GM23338 (cell line): ENCODE results near the gene FBXW7. TPM values are rescaled to one million over a fixed set of nuclear protein-coding genes. Genes with fewer than 3 reads are reported as not detected.

Experiments
- ATAC-seq: fragments of 200-7000 bp; cut with Tn5 transposase; 3 replicates; pipeline ENCODE4 v1.9.1; 2020
- DNase-seq: peaks from one replicate; pipeline ENCODE4 v3.0.0-alpha.2; 2015; ENCODE audit warnings: low spot score
- H2AFZ ChIP-seq: fragments of 200-600 bp; sonication (generic); 2 replicates; pipeline ENCODE4 v1.8.0; 2016; ENCODE audit warnings: antibody characterized with exemption, mild to moderate bottlenecking, moderate library complexity
- H3F3A ChIP-seq: fragments of 200-600 bp; sonication (generic); replicated peaks from 2 replicates; pipeline ENCODE4 v1.8.0; 2017; ENCODE audit warnings: antibody characterized with exemption, mixed run types, low read depth
- H3K27ac ChIP-seq: fragments of 200-600 bp; sonication (generic); 2 replicates; pipeline ENCODE4 v1.6.1; 2016; ENCODE audit warnings: low read depth
- H3K27me3 ChIP-seq: fragments of 200-600 bp; sonication (generic); 2 replicates; pipeline ENCODE4 v1.8.0; 2016; ENCODE audit warnings: mild to moderate bottlenecking, mixed run types, moderate library complexity; ENCODE audit not compliant: insufficient read depth
- H3K36me3 ChIP-seq: fragments of 200-600 bp; sonication (generic); 2 replicates; pipeline ENCODE4 v1.8.0; 2016; ENCODE audit warnings: mild to moderate bottlenecking; ENCODE audit not compliant: insufficient read depth
- H3K4me1 ChIP-seq: fragments of 200-600 bp; sonication (generic); 2 replicates; pipeline ENCODE4 v1.8.0; 2016; ENCODE audit warnings: mild to moderate bottlenecking, moderate library complexity; ENCODE audit not compliant: insufficient read depth
- H3K4me2 ChIP-seq: fragments of 200-600 bp; sonication (generic); 2 replicates; pipeline ENCODE4 v1.7.1; 2017; ENCODE audit warnings: mixed run types
- H3K4me3 ChIP-seq: fragments of 200-600 bp; sonication (generic); 2 replicates; pipeline ENCODE4 v1.6.1; 2016; ENCODE audit warnings: mixed run types
- H3K79me2 ChIP-seq: fragments of 200-600 bp; sonication (generic); replicated peaks from 2 replicates; pipeline ENCODE4 v1.8.0; 2017; ENCODE audit warnings: mild to moderate bottlenecking; ENCODE audit not compliant: insufficient read depth
- H3K9me2 ChIP-seq: fragments of 200-600 bp; sonication (generic); 2 replicates; pipeline ENCODE4 v1.8.0; 2017; ENCODE audit not compliant: insufficient read depth
- H4K20me1 ChIP-seq: fragments of 200-600 bp; sonication (generic); replicated peaks from 2 replicates; pipeline ENCODE4 v1.8.0; 2017; ENCODE audit warnings: mild to moderate bottlenecking; ENCODE audit not compliant: insufficient read depth
- H3K27ac Mint-ChIP-seq: 2 replicates; pipeline ENCODE4 v1.8.0; 2020; ENCODE audit warnings: inconsistent platforms, mild to moderate bottlenecking, moderate library complexity, mixed read lengths
- H3K27me3 Mint-ChIP-seq: 3 replicates; pipeline ENCODE4 v1.8.0; 2022; ENCODE audit warnings: low read depth, mild to moderate bottlenecking, moderate library complexity, mixed read lengths, inconsistent platforms; ENCODE audit not compliant: insufficient read depth, poor library complexity
- H3K36me3 Mint-ChIP-seq: 3 replicates; pipeline ENCODE4 v1.8.0; 2021; ENCODE audit warnings: low read depth, mild to moderate bottlenecking, inconsistent platforms, moderate library complexity, mixed read lengths
- H3K4me1 Mint-ChIP-seq: 3 replicates; pipeline ENCODE4 v1.8.0; 2020; ENCODE audit warnings: mild to moderate bottlenecking, inconsistent platforms, mixed read lengths
- H3K4me3 Mint-ChIP-seq: 3 replicates; pipeline ENCODE4 v1.8.0; 2021; ENCODE audit warnings: moderate library complexity, mild to moderate bottlenecking, inconsistent platforms, mixed read lengths
- H3K9me3 Mint-ChIP-seq: 3 replicates; pipeline ENCODE4 v1.8.0; 2020; ENCODE audit warnings: moderate library complexity, mild to moderate bottlenecking, inconsistent platforms, mixed read lengths
- CREB1 ChIP-seq: fragments of 250-450 bp; sonication (Bioruptor Pico); IDR thresholded peaks from 2 replicates; pipeline ENCODE4 v1.5.0; 2020; ENCODE audit warnings: low read depth, mild to moderate bottlenecking, moderate library complexity
- JUNB ChIP-seq: IDR thresholded peaks from one replicate; pipeline ENCODE4 v1.6.1; 2016; ENCODE audit warnings: antibody characterized with exemption; ENCODE audit not compliant: unreplicated experiment
- NANOG ChIP-seq: IDR thresholded peaks from 2 replicates; pipeline ENCODE4 v1.6.1; 2016; ENCODE audit warnings: antibody characterized with exemption, borderline replicate concordance
- ZNF114 ChIP-seq: fragments of 250-450 bp; sonication (Bioruptor Pico); IDR thresholded peaks from 2 replicates; pipeline ENCODE4 v1.5.0; 2020; ENCODE audit warnings: mild to moderate bottlenecking, moderate library complexity
- ZNF331 ChIP-seq: fragments of 250-450 bp; sonication (Bioruptor Pico); IDR thresholded peaks from 2 replicates; pipeline ENCODE4 v1.5.0; 2020; ENCODE audit warnings: low read depth, mild to moderate bottlenecking, moderate library complexity
- polyA plus RNA-seq: library from polyadenylated mRNA; unstranded; fragments of >200 nt; fragmentation: Nextera tagmentation; extraction: Ambion mirVana; gene quantifications from 2 replicates; pipeline ENCODE4 v1.2.1, GENCODE V29; 2016
- total RNA-seq: library from RNA; depleted of rRNA; stranded (reverse); fragments of >200 nt; shearing (Covaris generic); gene quantifications from 2 replicates; pipeline ENCODE4 v1.2.3, GENCODE V29; 2014
- TF ChIP-seq, protein P1 (sequence below): fragments of 250-450 bp; sonication (Bioruptor Pico); IDR thresholded peaks from 2 replicates; pipeline ENCODE4 v1.5.0; 2020; ENCODE audit warnings: mild to moderate bottlenecking, moderate library complexity
- TF ChIP-seq, protein P2 (sequence below), 2 experiments: fragments of 200-600 bp in 1 of 2; sonication (generic) in 1 of 2; conservative IDR thresholded peaks; 2 replicates each; pipeline versions ENCODE4 v1.5.1 to v1.6.1; 2016 to 2017; ENCODE audit warnings: antibody characterized with exemption in 2 of 2, low read depth in 2 of 2, mild to moderate bottlenecking in 2 of 2, moderate library complexity in 1 of 2

FBXW7 gene
- total and polyA plus RNA-seq, 2 experiments from 2014 or later, result 25.8 to 34.7 TPM

DNA sequence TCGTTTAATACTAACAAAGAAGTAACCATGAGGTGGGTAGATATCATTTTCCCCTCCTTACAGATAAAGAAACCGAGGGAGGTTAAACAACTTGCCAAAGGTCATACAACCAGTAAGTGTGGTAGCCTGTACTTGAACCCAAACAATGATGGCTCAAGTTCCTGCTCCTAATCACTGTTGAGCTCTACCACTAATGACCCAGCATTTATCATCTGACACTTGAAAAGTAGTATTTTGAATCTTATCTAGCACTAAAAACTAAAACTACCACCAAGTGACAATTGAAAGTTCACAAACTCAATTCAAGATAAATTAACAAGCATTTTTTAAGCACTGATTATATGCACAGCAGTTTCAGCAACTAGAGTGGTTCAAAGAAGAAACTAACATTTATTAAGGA is 13.1 kb downstream of the FBXW7 start (continued):
- TF ChIP-seq, protein P1, sequence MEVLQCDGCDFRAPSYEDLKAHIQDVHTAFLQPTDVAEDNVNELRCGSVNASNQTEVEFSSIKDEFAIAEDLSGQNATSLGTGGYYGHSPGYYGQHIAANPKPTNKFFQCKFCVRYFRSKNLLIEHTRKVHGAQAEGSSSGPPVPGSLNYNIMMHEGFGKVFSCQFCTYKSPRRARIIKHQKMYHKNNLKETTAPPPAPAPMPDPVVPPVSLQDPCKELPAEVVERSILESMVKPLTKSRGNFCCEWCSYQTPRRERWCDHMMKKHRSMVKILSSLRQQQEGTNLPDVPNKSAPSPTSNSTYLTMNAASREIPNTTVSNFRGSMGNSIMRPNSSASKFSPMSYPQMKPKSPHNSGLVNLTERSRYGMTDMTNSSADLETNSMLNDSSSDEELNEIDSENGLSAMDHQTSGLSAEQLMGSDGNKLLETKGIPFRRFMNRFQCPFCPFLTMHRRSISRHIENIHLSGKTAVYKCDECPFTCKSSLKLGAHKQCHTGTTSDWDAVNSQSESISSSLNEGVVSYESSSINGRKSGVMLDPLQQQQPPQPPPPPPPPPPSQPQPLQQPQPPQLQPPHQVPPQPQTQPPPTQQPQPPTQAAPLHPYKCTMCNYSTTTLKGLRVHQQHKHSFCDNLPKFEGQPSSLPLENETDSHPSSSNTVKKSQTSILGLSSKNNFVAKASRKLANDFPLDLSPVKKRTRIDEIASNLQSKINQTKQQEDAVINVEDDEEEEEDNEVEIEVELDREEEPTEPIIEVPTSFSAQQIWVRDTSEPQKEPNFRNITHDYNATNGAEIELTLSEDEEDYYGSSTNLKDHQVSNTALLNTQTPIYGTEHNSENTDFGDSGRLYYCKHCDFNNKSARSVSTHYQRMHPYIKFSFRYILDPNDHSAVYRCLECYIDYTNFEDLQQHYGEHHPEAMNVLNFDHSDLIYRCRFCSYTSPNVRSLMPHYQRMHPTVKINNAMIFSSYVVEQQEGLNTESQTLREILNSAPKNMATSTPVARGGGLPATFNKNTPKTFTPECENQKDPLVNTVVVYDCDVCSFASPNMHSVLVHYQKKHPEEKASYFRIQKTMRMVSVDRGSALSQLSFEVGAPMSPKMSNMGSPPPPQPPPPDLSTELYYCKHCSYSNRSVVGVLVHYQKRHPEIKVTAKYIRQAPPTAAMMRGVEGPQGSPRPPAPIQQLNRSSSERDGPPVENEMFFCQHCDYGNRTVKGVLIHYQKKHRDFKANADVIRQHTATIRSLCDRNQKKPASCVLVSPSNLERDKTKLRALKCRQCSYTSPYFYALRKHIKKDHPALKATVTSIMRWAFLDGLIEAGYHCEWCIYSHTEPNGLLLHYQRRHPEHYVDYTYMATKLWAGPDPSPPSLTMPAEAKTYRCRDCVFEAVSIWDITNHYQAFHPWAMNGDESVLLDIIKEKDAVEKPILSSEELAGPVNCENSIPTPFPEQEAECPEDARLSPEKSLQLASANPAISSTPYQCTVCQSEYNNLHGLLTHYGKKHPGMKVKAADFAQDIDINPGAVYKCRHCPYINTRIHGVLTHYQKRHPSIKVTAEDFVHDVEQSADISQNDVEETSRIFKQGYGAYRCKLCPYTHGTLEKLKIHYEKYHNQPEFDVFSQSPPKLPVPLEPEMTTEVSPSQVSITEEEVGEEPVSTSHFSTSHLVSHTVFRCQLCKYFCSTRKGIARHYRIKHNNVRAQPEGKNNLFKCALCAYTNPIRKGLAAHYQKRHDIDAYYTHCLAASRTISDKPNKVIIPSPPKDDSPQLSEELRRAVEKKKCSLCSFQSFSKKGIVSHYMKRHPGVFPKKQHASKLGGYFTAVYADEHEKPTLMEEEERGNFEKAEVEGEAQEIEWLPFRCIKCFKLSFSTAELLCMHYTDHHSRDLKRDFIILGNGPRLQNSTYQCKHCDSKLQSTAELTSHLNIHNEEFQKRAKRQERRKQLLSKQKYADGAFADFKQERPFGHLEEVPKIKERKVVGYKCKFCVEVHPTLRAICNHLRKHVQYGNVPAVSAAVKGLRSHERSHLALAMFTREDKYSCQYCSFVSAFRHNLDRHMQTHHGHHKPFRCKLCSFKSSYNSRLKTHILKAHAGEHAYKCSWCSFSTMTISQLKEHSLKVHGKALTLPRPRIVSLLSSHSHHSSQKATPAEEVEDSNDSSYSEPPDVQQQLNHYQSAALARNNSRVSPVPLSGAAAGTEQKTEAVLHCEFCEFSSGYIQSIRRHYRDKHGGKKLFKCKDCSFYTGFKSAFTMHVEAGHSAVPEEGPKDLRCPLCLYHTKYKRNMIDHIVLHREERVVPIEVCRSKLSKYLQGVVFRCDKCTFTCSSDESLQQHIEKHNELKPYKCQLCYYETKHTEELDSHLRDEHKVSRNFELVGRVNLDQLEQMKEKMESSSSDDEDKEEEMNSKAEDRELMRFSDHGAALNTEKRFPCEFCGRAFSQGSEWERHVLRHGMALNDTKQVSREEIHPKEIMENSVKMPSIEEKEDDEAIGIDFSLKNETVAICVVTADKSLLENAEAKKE (CRISPR knock-in tag), result no peak
- TF ChIP-seq, protein P2, sequence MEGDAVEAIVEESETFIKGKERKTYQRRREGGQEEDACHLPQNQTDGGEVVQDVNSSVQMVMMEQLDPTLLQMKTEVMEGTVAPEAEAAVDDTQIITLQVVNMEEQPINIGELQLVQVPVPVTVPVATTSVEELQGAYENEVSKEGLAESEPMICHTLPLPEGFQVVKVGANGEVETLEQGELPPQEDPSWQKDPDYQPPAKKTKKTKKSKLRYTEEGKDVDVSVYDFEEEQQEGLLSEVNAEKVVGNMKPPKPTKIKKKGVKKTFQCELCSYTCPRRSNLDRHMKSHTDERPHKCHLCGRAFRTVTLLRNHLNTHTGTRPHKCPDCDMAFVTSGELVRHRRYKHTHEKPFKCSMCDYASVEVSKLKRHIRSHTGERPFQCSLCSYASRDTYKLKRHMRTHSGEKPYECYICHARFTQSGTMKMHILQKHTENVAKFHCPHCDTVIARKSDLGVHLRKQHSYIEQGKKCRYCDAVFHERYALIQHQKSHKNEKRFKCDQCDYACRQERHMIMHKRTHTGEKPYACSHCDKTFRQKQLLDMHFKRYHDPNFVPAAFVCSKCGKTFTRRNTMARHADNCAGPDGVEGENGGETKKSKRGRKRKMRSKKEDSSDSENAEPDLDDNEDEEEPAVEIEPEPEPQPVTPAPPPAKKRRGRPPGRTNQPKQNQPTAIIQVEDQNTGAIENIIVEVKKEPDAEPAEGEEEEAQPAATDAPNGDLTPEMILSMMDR (conservative IDR thresholded peaks at IDR 0.05; ENCODE audit: low read depth in 2 of 2), result no peak

DNA sequence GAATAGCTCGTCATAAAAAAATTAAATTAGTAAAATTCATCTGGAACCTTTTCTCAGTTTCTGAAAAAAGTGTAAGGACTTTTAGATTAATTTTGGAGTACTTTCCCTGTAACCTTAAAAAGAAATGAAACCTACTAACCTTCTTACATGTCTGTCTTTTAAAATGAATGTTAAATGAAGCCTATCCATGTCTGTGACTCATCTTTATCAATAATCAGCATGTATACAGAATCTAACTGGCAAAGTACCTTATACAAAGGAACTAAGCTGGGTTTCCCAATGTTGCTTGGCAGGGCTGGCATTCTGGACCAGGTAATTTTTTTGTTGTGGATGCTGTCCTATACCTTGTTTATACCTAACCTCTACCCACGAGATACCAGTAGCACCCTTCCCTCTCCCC is 13.6 kb downstream of the FBXW7 start:
- Histone ChIP-seq H3K4me3 (no peak overlapping the region), H3K36me3 (no peaks in the 10 kb centered on the region), H3K27me3 (no peaks in the 10 kb centered on the region), H3K4me2 (no peak overlapping the region), H3K27ac (no peak overlapping the region), H3K9me2 (no peaks in the 10 kb centered on the region), H3K4me1 (peaks cover 18% of the 10 kb centered on the region; the same call in 1 of the 2 replicates), H3F3A (no peaks in the 10 kb centered on the region), H3K79me2 (peaks cover 94% of the 10 kb centered on the region), H4K20me1 (no peaks in the 10 kb centered on the region; the same call in 1 of the 2 replicates), H2AFZ (no peak overlapping the region)
- Mint-ChIP-seq H3K36me3 (no peaks in the 10 kb centered on the region), H3K9me3 (no peaks in the 10 kb centered on the region), H3K4me1 (peaks cover 23% of the 10 kb centered on the region), H3K27ac (no peak overlapping the region), H3K4me3 (no peak overlapping the region), H3K27me3 (no peaks in the 10 kb centered on the region)
- no peak for DNase-seq
- ATAC-seq, result no peak
- TF ChIP-seq JUNB, result no peak
- TF ChIP-seq NANOG, result no peak
- TF ChIP-seq, protein P1 (CRISPR knock-in tag), result no peak
- TF ChIP-seq CREB1 (CRISPR knock-in tag), result no peak
- no peak for TF ChIP-seq ZNF331 (CRISPR knock-in tag)
- no peak for TF ChIP-seq ZNF114 (CRISPR knock-in tag)
